A549 (cell line): Measurements from ENCODE around the gene VPS13D. TPM values are rescaled to one million over a fixed set of nuclear protein-coding genes. Genes with fewer than 3 reads are reported as not detected.

Experiments used
- ATAC-seq, 2 experiments: fragments of 200-7000 bp in 1 of 2; fragments of >200 bp in 1 of 2; cut with Nextera tagmentation in 1 of 2; cut with Tn5 transposase in 1 of 2; 3 replicates each; pipeline versions ENCODE4 v1.8.0 to v1.9.1; 2018 to 2020; ENCODE audit warnings: mild to moderate bottlenecking in 1 of 2, moderate library complexity in 1 of 2
- CTCF ChIA-PET: fragments of 300-600 bp; sonication (Branson Sonifier 250); formaldehyde crosslinking; extraction: SDS; loops from one replicate; lab custom pipeline; 2021; ENCODE audit warnings: antibody characterized with exemption, inconsistent platforms; lab: Yijun Ruan, JAX
- POLR2A ChIA-PET: fragments of 350-600 bp; formaldehyde crosslinking; extraction: SDS; loops from one replicate; lab custom pipeline; 2021; ENCODE audit warnings: antibody characterized with exemption, inconsistent platforms; lab: Yijun Ruan, JAX
- DNase-seq, 2 experiments: peaks; one replicate each; pipeline versions ENCODE4 v3.0.0 to v3.0.0-alpha.2; 2011 to 2016; ENCODE audit warnings: low read depth in 1 of 2, low spot score in 1 of 2
- FAIRE-seq: peaks from 2 replicates; lab custom pipeline; 2011; peaks lifted over from hg19 to GRCh38; lab: Jason Lieb, UNC
- H3K27ac ChIP-seq, 2 experiments: fragments of >200 bp; sonication (Bioruptor Twin); formaldehyde crosslinking; 3 replicates each; pipeline ENCODE4 v1.5.1; 2016 to 2017
- H3K4me1 ChIP-seq: fragments of >200 bp; sonication (Bioruptor Twin); formaldehyde crosslinking; 3 replicates; pipeline ENCODE4 v1.6.1; 2016
- H3K4me2 ChIP-seq: fragments of >200 bp; sonication (Bioruptor Twin); formaldehyde crosslinking; 3 replicates; pipeline ENCODE4 v1.6.1; 2016
- H3K4me3 ChIP-seq: fragments of >200 bp; sonication (Bioruptor Twin); formaldehyde crosslinking; 3 replicates; pipeline ENCODE4 v1.5.1; 2016
- H3K9me3 ChIP-seq: fragments of >200 bp; sonication (Bioruptor Twin); formaldehyde crosslinking; 3 replicates; pipeline ENCODE4 v1.6.1; 2016
- BHLHE40 ChIP-seq: IDR thresholded peaks from 2 replicates; pipeline ENCODE4 v1.6.1; 2012; ENCODE audit warnings: low read depth, low read length, inconsistent platforms
- CEBPB ChIP-seq, 2 experiments: fragments of >200 bp in 1 of 2; sonication (Bioruptor Twin) in 1 of 2; formaldehyde crosslinking in 1 of 2; IDR thresholded peaks; 2 replicates each; pipeline ENCODE4 v1.6.1; 2012 to 2016
- CHD2 ChIP-seq: fragments of 150-350 bp; IDR thresholded peaks from 2 replicates; pipeline ENCODE4 v1.6.1; 2014; ENCODE audit warnings: low read length; ENCODE audit not compliant: partially characterized antibody
- EP300 ChIP-seq, 2 experiments: fragments of >200 bp; sonication (Bioruptor Twin); formaldehyde crosslinking; IDR thresholded peaks; 2 replicates in 1 of 2; 3 replicates in 1 of 2; pipeline ENCODE4 v1.6.1; 2016 to 2017
- FOSB ChIP-seq: fragments of 250-450 bp; sonication (Bioruptor Pico); IDR thresholded peaks from 2 replicates; pipeline ENCODE4 v1.5.0; 2020; ENCODE audit warnings: mild to moderate bottlenecking, moderate library complexity
- FOSL2 ChIP-seq, 2 experiments: fragments of 450-650 bp in 1 of 2; fragments of >200 bp in 1 of 2; sonication (Bioruptor Twin) in 1 of 2; formaldehyde crosslinking; IDR thresholded peaks; 2 replicates each; pipeline versions ENCODE4 v1.5.0 to v1.6.1; 2016 to 2020; ENCODE audit warnings: mild to moderate bottlenecking in 1 of 2, moderate library complexity in 1 of 2
- FOXS1 ChIP-seq: fragments of 250-450 bp; sonication (Bioruptor Pico); IDR thresholded peaks from 2 replicates; pipeline ENCODE4 v1.5.0; 2020; ENCODE audit warnings: mild to moderate bottlenecking, moderate library complexity
- HEYL ChIP-seq: fragments of 250-450 bp; sonication (Bioruptor Pico); IDR thresholded peaks from 2 replicates; pipeline ENCODE4 v1.8.0; 2021; ENCODE audit warnings: mild to moderate bottlenecking, moderate library complexity
- JUN ChIP-seq, 2 experiments: fragments of >200 bp; sonication (Bioruptor Twin); formaldehyde crosslinking; IDR thresholded peaks; 2 replicates in 1 of 2; 3 replicates in 1 of 2; pipeline ENCODE4 v1.6.1; 2016 to 2017
- KDM1A ChIP-seq: fragments of 200-600 bp; sonication (generic); IDR thresholded peaks from 2 replicates; pipeline ENCODE4 v1.6.1; 2016; ENCODE audit warnings: low read depth, mild to moderate bottlenecking
- KDM5A ChIP-seq: fragments of 200-600 bp; sonication (generic); IDR thresholded peaks from 2 replicates; pipeline ENCODE4 v1.6.1; 2016; ENCODE audit warnings: antibody characterized with exemption, mild to moderate bottlenecking
- MYC ChIP-seq: IDR thresholded peaks from 2 replicates; pipeline ENCODE4 v1.6.1; 2012; ENCODE audit warnings: mild to moderate bottlenecking, inconsistent platforms, low read length, improper control_type of control experiment, borderline replicate concordance
- NFE2L2 ChIP-seq: fragments of 150-350 bp; conservative IDR thresholded peaks from 2 replicates; pipeline ENCODE4 v1.6.1; 2014; ENCODE audit warnings: low read length
- NR3C1 ChIP-seq: fragments of >200 bp; sonication (Bioruptor Twin); formaldehyde crosslinking; IDR thresholded peaks from 3 replicates; pipeline ENCODE4 v1.6.1; 2017
- RAD21 ChIP-seq, 2 experiments: fragments of >200 bp in 1 of 2; sonication (Bioruptor Twin) in 1 of 2; formaldehyde crosslinking in 1 of 2; IDR thresholded peaks in 1 of 2; conservative IDR thresholded peaks in 1 of 2; 2 replicates in 1 of 2; 3 replicates in 1 of 2; pipeline ENCODE4 v1.6.1; 2012 to 2018; ENCODE audit warnings: inconsistent platforms in 1 of 2
- RNF2 ChIP-seq: fragments of 200-600 bp; sonication (generic); IDR thresholded peaks from 2 replicates; pipeline ENCODE4 v1.6.1; 2016; ENCODE audit warnings: low read depth, mild to moderate bottlenecking, antibody characterized with exemption, moderate library complexity, borderline replicate concordance
- SREBF2 ChIP-seq: fragments of 450-650 bp; IDR thresholded peaks from 2 replicates; pipeline ENCODE4 v1.6.1; 2014; ENCODE audit warnings: mild to moderate bottlenecking, moderate library complexity
- TFCP2L1 ChIP-seq: fragments of 250-450 bp; sonication (Bioruptor Pico); IDR thresholded peaks from 2 replicates; pipeline ENCODE4 v1.5.0; 2021; ENCODE audit warnings: mild to moderate bottlenecking
- TP53 ChIP-seq: fragments of 250-450 bp; sonication (Bioruptor Pico); IDR thresholded peaks from 2 replicates; pipeline ENCODE4 v1.5.0; 2021; ENCODE audit warnings: mild to moderate bottlenecking, moderate library complexity
- ZC3H11A ChIP-seq: fragments of 450-650 bp; IDR thresholded peaks from 2 replicates; pipeline ENCODE4 v1.6.1; 2014; ENCODE audit warnings: antibody characterized with exemption, mild to moderate bottlenecking
- ZNF302 ChIP-seq: fragments of 250-450 bp; sonication (Bioruptor Pico); IDR thresholded peaks from 2 replicates; pipeline ENCODE4 v1.9.0; 2021; ENCODE audit warnings: inconsistent platforms, mild to moderate bottlenecking, moderate library complexity
- ZSCAN20 ChIP-seq: fragments of 250-450 bp; sonication (Bioruptor Pico); IDR thresholded peaks from 2 replicates; pipeline ENCODE4 v1.8.0; 2022; ENCODE audit warnings: mild to moderate bottlenecking, moderate library complexity
- WGBS: methylation state at CpG from one replicate; pipeline ENCODE4 v1.1.6; 2017; ENCODE audit errors: missing lambda C conversion rate; 5-methylcytosine and 5-hydroxymethylcytosine counted together
- polyA plus RNA-seq, 4 experiments: library from polyadenylated mRNA; depleted of rRNA in 3 of 4; stranded (reverse); fragments of >200 nt; fragmentation: RNase III in 1 of 4; extraction: RNeasy Plus Mini Kit Qiagen cat#74134 plus additional on column Dnase treatment in 1 of 4; gene quantifications; 2 replicates in 3 of 4; 3 replicates in 1 of 4; pipeline ENCODE4 v1.2.3, GENCODE V29; 2011 to 2017
- TF ChIP-seq, protein P1 (sequence below): fragments of 150-350 bp; IDR thresholded peaks from 2 replicates; pipeline ENCODE4 v1.6.1; 2014; ENCODE audit warnings: low read depth, mild to moderate bottlenecking, low read length
- TF ChIP-seq, protein P2 (sequence below): fragments of >200 bp; sonication (Bioruptor Twin); formaldehyde crosslinking; IDR thresholded peaks from 3 replicates; pipeline ENCODE4 v1.6.1; 2016
- TF ChIP-seq, protein P3 (sequence below): IDR thresholded peaks from 2 replicates; pipeline ENCODE4 v1.6.1; 2012; ENCODE audit warnings: low read depth, borderline replicate concordance
- TF ChIP-seq, protein P4 (sequence below): fragments of >200 bp; sonication (Bioruptor Twin); formaldehyde crosslinking; IDR thresholded peaks from 3 replicates; pipeline ENCODE4 v1.5.1; 2016

VPS13D gene
- polyA plus RNA-seq, 2 of the 4 experiments (the other 2 are of a cell fraction): 5.4 to 15.9 TPM

DNA sequence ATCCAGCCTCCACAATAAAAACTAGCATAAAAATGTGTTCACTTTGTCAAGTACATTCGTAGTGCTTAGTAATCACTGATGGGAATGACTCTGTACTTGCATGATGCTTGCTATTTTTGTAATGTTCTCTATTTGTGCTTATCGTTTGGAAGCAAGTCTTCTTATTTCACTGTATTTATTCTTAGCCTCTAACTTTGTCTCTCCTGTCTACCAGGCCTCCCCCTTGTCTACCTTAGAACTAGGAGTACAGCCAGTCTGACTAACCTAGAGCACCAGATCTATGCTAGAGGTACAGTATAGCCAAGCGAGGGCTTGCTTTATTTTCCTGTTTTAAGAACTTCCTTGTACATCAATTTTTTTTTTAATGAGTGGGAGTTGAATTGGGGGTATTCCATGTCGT is 108.2 kb downstream of the VPS13D start:
- no peak for ATAC-seq
- H3K4me3 ChIP-seq: no peak overlapping the region
- no peak for DNase-seq
- TF ChIP-seq SREBF2 (no peak), NFE2L2 (no peak), JUN (IDR thresholded peaks at IDR 0.05) (no peak), TFCP2L1 (CRISPR knock-in tag) (no peak), FOSB (CRISPR knock-in tag) (no peak), EP300 (IDR thresholded peaks at IDR 0.05) (no peak), FOSL2 (IDR thresholded peaks at IDR 0.05) (no peak), FOSL2 (CRISPR knock-in tag; IDR thresholded peaks at IDR 0.05) (no peak), NR3C1 (no peak), TP53 (CRISPR knock-in tag) (no peak), KDM5A (no peak), ZSCAN20 (no peak), RAD21 (conservative IDR thresholded peaks at IDR 0.05 in 1 of 2, IDR thresholded peaks at IDR 0.05 in 1 of 2) (no peak), FOXS1 (CRISPR knock-in tag) (no peak), ZC3H11A (no peak), CHD2 (no peak), ZNF302 (no peak)
- TF ChIP-seq, protein P1, sequence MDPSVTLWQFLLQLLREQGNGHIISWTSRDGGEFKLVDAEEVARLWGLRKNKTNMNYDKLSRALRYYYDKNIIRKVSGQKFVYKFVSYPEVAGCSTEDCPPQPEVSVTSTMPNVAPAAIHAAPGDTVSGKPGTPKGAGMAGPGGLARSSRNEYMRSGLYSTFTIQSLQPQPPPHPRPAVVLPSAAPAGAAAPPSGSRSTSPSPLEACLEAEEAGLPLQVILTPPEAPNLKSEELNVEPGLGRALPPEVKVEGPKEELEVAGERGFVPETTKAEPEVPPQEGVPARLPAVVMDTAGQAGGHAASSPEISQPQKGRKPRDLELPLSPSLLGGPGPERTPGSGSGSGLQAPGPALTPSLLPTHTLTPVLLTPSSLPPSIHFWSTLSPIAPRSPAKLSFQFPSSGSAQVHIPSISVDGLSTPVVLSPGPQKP: no peak
- TF ChIP-seq, protein P2, sequence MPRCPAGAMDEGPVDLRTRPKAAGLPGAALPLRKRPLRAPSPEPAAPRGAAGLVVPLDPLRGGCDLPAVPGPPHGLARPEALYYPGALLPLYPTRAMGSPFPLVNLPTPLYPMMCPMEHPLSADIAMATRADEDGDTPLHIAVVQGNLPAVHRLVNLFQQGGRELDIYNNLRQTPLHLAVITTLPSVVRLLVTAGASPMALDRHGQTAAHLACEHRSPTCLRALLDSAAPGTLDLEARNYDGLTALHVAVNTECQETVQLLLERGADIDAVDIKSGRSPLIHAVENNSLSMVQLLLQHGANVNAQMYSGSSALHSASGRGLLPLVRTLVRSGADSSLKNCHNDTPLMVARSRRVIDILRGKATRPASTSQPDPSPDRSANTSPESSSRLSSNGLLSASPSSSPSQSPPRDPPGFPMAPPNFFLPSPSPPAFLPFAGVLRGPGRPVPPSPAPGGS: no peak
- TF ChIP-seq, protein P3, sequence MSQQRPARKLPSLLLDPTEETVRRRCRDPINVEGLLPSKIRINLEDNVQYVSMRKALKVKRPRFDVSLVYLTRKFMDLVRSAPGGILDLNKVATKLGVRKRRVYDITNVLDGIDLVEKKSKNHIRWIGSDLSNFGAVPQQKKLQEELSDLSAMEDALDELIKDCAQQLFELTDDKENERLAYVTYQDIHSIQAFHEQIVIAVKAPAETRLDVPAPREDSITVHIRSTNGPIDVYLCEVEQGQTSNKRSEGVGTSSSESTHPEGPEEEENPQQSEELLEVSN: no peak
- TF ChIP-seq, protein P4, sequence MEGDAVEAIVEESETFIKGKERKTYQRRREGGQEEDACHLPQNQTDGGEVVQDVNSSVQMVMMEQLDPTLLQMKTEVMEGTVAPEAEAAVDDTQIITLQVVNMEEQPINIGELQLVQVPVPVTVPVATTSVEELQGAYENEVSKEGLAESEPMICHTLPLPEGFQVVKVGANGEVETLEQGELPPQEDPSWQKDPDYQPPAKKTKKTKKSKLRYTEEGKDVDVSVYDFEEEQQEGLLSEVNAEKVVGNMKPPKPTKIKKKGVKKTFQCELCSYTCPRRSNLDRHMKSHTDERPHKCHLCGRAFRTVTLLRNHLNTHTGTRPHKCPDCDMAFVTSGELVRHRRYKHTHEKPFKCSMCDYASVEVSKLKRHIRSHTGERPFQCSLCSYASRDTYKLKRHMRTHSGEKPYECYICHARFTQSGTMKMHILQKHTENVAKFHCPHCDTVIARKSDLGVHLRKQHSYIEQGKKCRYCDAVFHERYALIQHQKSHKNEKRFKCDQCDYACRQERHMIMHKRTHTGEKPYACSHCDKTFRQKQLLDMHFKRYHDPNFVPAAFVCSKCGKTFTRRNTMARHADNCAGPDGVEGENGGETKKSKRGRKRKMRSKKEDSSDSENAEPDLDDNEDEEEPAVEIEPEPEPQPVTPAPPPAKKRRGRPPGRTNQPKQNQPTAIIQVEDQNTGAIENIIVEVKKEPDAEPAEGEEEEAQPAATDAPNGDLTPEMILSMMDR: no peak
- no peak for FAIRE-seq
- CTCF ChIA-PET: no interaction called here
- H3K9me3 ChIP-seq: no peaks in the 10 kb centered on the region
- no peaks in the 10 kb centered on the region for H3K4me1 ChIP-seq
- POLR2A ChIA-PET: no interaction called here
- H3K4me2 ChIP-seq: no peak overlapping the region
- no peak overlapping the region for H3K27ac ChIP-seq
- 85% methylated on average over 4 of the region's 4 CpGs for WGBS

DNA sequence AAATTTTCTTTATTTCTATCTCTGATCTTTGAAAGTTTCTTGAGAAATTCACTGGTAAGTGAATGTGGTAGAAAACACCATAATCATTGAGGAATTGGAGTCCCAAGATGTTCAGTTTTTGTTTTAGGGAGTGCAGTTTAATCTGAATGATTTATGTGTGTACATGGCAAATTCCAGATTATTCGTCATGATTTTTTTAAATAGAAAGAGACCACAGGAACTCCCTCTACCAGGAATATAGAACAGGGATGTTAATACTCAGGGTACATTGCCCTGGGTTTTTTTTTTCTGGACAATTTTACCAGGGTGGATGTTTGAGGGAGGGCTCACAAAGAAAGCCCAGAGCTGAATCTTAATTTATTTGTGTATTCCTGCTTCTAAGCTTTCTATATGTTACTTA is 109.0 kb downstream of the VPS13D start:
- no peak overlapping the region for H3K4me2 ChIP-seq
- FAIRE-seq: no peak
- no peak for ATAC-seq
- H3K4me1 ChIP-seq: no peaks in the 10 kb centered on the region
- no peak for TF ChIP-seq CEBPB (IDR thresholded peaks at IDR 0.05)
- TF ChIP-seq, protein P3: no peak
- TF ChIP-seq BHLHE40: no peak
- no peak for TF ChIP-seq KDM1A
- TF ChIP-seq RNF2: no peak
- TF ChIP-seq MYC: no peak
- no peak for TF ChIP-seq HEYL (CRISPR knock-in tag)
- CTCF ChIA-PET: interaction anchor here (1.4 kb wide), 1 partner anchor 48 kb away, joined by 3 read pairs; no protein-coding TSS in a partner anchor
- H3K4me3 ChIP-seq: no peak overlapping the region
- DNase-seq: no peak
- POLR2A ChIA-PET: no interaction called here
- H3K27ac ChIP-seq: no peak overlapping the region
- H3K9me3 ChIP-seq: no peaks in the 10 kb centered on the region
- WGBS: 70% methylated on average over 1 of the region's 1 CpG
